ENCODE measurements around the gene LGSN. TPM values are rescaled to one million over a fixed set of nuclear protein-coding genes. Genes with fewer than 3 reads are reported as not detected.
"Not testable (repeated sequence)": the region's sequence is repeated elsewhere in the genome, so short reads cannot be mapped to it uniquely, and the experiment has no call there.

LGSN gene
- total RNA-seq = not detected

GRCh38 chr6:63319939-63320338 is at the start of gene LGSN:
TSS of gene LGSN (minus strand) at chr6:63319983. CDS start at chr6:63319943, 40 bp downstream.
- DNase-seq (no peak), ATAC-seq (no peak)
- Mint-ChIP-seq H3K4me3 (no peak within 1 kb of the TSS), H3K27me3 (ENCODE audit: low read depth) (no peaks in the 10 kb centered on the region), H3K36me3 (ENCODE audit: insufficient read depth) (no peaks in the 10 kb centered on the region), H3K9me3 (no peaks in the 10 kb centered on the region), H3K4me1 (ENCODE audit: low read depth) (no peaks in the 10 kb centered on the region)

GRCh38 chr6:63368347-63368746 is 48.6 kb upstream of the LGSN start:
- H3K4me1 Mint-ChIP-seq (ENCODE audit: low read depth) = no peaks in the 10 kb centered on the region
- ATAC-seq = no peak
- no peak for DNase-seq
- peaks cover 10% of the 10 kb centered on the region for H3K9me3 Mint-ChIP-seq
- no peaks in the 10 kb centered on the region for H3K27me3 Mint-ChIP-seq (ENCODE audit: low read depth)
- H3K4me3 Mint-ChIP-seq = no peak overlapping the region
- no peaks in the 10 kb centered on the region for H3K36me3 Mint-ChIP-seq (ENCODE audit: insufficient read depth)

GRCh38 chr6:63362500-63363120 is 42.8 kb upstream of the LGSN start:
- not testable (repeated sequence) for DNase-seq; H3K4me3 Mint-ChIP-seq; H3K4me1 Mint-ChIP-seq (ENCODE audit: low read depth); H3K36me3 Mint-ChIP-seq (ENCODE audit: insufficient read depth); H3K27me3 Mint-ChIP-seq (ENCODE audit: low read depth); H3K9me3 Mint-ChIP-seq; ATAC-seq

- H3K9me3 Mint-ChIP-seq; H3K4me3 Mint-ChIP-seq; DNase-seq; ATAC-seq; H3K36me3 Mint-ChIP-seq (ENCODE audit: insufficient read depth); H3K4me1 Mint-ChIP-seq (ENCODE audit: low read depth); H3K27me3 Mint-ChIP-seq (ENCODE audit: low read depth): not testable (repeated sequence)
Measured at GRCh38 chr6:63357384-63357783, 37.6 kb upstream of the LGSN start.

- Mint-ChIP-seq H3K4me1 (ENCODE audit: low read depth) (peaks cover 7% of the 10 kb centered on the region), H3K27me3 (ENCODE audit: low read depth) (peaks cover 4% of the 10 kb centered on the region), H3K36me3 (ENCODE audit: insufficient read depth) (no peaks in the 10 kb centered on the region), H3K4me3 (no peak overlapping the region), H3K9me3 (peaks cover 6% of the 10 kb centered on the region)
- DNase-seq (no peak), ATAC-seq (no peak)
Measured at GRCh38 chr6:63355632-63356031, 35.8 kb upstream of the LGSN start.

- Mint-ChIP-seq H3K4me1 (ENCODE audit: low read depth) (peaks cover 7% of the 10 kb centered on the region), H3K27me3 (ENCODE audit: low read depth) (peaks cover 4% of the 10 kb centered on the region), H3K36me3 (ENCODE audit: insufficient read depth) (no peaks in the 10 kb centered on the region), H3K4me3 (no peak overlapping the region), H3K9me3 (peaks cover 6% of the 10 kb centered on the region)
- no peak for ATAC-seq
- no peak for DNase-seq
Measured at GRCh38 chr6:63353286-63353630, 33.5 kb upstream of the LGSN start.

- peaks cover 7% of the 10 kb centered on the region for H3K4me1 Mint-ChIP-seq (ENCODE audit: low read depth)
- no peak for ATAC-seq
- no peak for DNase-seq
- H3K9me3 Mint-ChIP-seq = peaks cover 6% of the 10 kb centered on the region
- no peaks in the 10 kb centered on the region for H3K36me3 Mint-ChIP-seq (ENCODE audit: insufficient read depth)
- no peak overlapping the region for H3K4me3 Mint-ChIP-seq
- peaks cover 4% of the 10 kb centered on the region for H3K27me3 Mint-ChIP-seq (ENCODE audit: low read depth)
Measured at GRCh38 chr6:63352544-63353285, 32.9 kb upstream of the LGSN start.

- H3K36me3 Mint-ChIP-seq (ENCODE audit: insufficient read depth) = no peaks in the 10 kb centered on the region
- H3K9me3 Mint-ChIP-seq = peaks cover 6% of the 10 kb centered on the region
- DNase-seq = no peak
- no peak overlapping the region for H3K4me3 Mint-ChIP-seq
- H3K27me3 Mint-ChIP-seq (ENCODE audit: low read depth) = peaks cover 4% of the 10 kb centered on the region
- ATAC-seq = no peak
- H3K4me1 Mint-ChIP-seq (ENCODE audit: low read depth) = peaks cover 7% of the 10 kb centered on the region
Measured at GRCh38 chr6:63352069-63352543, 32.3 kb upstream of the LGSN start.

GRCh38 chr6:63349401-63349800 is 29.6 kb upstream of the LGSN start:
- peaks cover 4% of the 10 kb centered on the region for H3K27me3 Mint-ChIP-seq (ENCODE audit: low read depth)
- H3K36me3 Mint-ChIP-seq (ENCODE audit: insufficient read depth) = no peaks in the 10 kb centered on the region
- H3K4me3 Mint-ChIP-seq = no peak overlapping the region
- peaks cover 7% of the 10 kb centered on the region for H3K4me1 Mint-ChIP-seq (ENCODE audit: low read depth)
- DNase-seq = no peak
- no peak for ATAC-seq
- H3K9me3 Mint-ChIP-seq = no peaks in the 10 kb centered on the region

- Mint-ChIP-seq H3K36me3 (ENCODE audit: insufficient read depth) (no peaks in the 10 kb centered on the region), H3K27me3 (ENCODE audit: low read depth) (peaks cover 4% of the 10 kb centered on the region), H3K9me3 (no peaks in the 10 kb centered on the region), H3K4me1 (ENCODE audit: low read depth) (peaks cover 7% of the 10 kb centered on the region), H3K4me3 (no peak overlapping the region)
- DNase-seq (no peak), ATAC-seq (no peak)
Measured at GRCh38 chr6:63348836-63349235, 29.1 kb upstream of the LGSN start.

GRCh38 chr6:63347599-63347998 is 27.8 kb upstream of the LGSN start:
- Mint-ChIP-seq H3K4me3 (no peak overlapping the region), H3K27me3 (ENCODE audit: low read depth) (peaks cover 4% of the 10 kb centered on the region), H3K9me3 (no peaks in the 10 kb centered on the region)

GRCh38 chr6:63346217-63346835 is 26.5 kb upstream of the LGSN start:
- Mint-ChIP-seq H3K4me1 (ENCODE audit: low read depth) (no peaks in the 10 kb centered on the region), H3K27me3 (ENCODE audit: low read depth) (no peaks in the 10 kb centered on the region), H3K9me3 (no peaks in the 10 kb centered on the region), H3K4me3 (no peak overlapping the region), H3K36me3 (ENCODE audit: insufficient read depth) (no peaks in the 10 kb centered on the region)
- no peak for ATAC-seq
- DNase-seq = no peak

More at GRCh38 chr6:63347599-63347998, 27.8 kb upstream of the LGSN start:
- ATAC-seq (no peak), DNase-seq (no peak)
- no peaks in the 10 kb centered on the region for H3K36me3 Mint-ChIP-seq (ENCODE audit: insufficient read depth)
- peaks cover 2% of the 10 kb centered on the region for H3K4me1 Mint-ChIP-seq (ENCODE audit: low read depth)

- Mint-ChIP-seq H3K4me1 (ENCODE audit: low read depth) (no peaks in the 10 kb centered on the region), H3K4me3 (no peak overlapping the region), H3K36me3 (ENCODE audit: insufficient read depth) (no peaks in the 10 kb centered on the region), H3K27me3 (ENCODE audit: low read depth) (no peaks in the 10 kb centered on the region), H3K9me3 (peaks cover 23% of the 10 kb centered on the region)
- ATAC-seq (no peak), DNase-seq (no peak)
Measured at GRCh38 chr6:63340351-63340750, 20.6 kb upstream of the LGSN start.

- H3K27me3 Mint-ChIP-seq (ENCODE audit: low read depth); DNase-seq; ATAC-seq; H3K4me3 Mint-ChIP-seq; H3K36me3 Mint-ChIP-seq (ENCODE audit: insufficient read depth); H3K4me1 Mint-ChIP-seq (ENCODE audit: low read depth): not testable (repeated sequence)
- H3K9me3 Mint-ChIP-seq = peaks cover 21% of the 10 kb centered on the region
Measured at GRCh38 chr6:63334652-63335051, 14.9 kb upstream of the LGSN start.

GRCh38 chr6:63333440-63333839 is 13.7 kb upstream of the LGSN start:
- Mint-ChIP-seq H3K4me3 (no peak overlapping the region), H3K9me3 (peaks cover 11% of the 10 kb centered on the region), H3K27me3 (ENCODE audit: low read depth) (no peaks in the 10 kb centered on the region), H3K4me1 (ENCODE audit: low read depth) (no peaks in the 10 kb centered on the region), H3K36me3 (ENCODE audit: insufficient read depth) (no peaks in the 10 kb centered on the region)
- DNase-seq = no peak
- no peak for ATAC-seq

All from activated T-cell treated with anti-CD3 and anti-CD28 coated beads, Interleukin-2, amount 50 U/mL, for 4 hours (primary cell).